ENCODE data around the gene SCN3A.

The SCN3A gene

DNA sequence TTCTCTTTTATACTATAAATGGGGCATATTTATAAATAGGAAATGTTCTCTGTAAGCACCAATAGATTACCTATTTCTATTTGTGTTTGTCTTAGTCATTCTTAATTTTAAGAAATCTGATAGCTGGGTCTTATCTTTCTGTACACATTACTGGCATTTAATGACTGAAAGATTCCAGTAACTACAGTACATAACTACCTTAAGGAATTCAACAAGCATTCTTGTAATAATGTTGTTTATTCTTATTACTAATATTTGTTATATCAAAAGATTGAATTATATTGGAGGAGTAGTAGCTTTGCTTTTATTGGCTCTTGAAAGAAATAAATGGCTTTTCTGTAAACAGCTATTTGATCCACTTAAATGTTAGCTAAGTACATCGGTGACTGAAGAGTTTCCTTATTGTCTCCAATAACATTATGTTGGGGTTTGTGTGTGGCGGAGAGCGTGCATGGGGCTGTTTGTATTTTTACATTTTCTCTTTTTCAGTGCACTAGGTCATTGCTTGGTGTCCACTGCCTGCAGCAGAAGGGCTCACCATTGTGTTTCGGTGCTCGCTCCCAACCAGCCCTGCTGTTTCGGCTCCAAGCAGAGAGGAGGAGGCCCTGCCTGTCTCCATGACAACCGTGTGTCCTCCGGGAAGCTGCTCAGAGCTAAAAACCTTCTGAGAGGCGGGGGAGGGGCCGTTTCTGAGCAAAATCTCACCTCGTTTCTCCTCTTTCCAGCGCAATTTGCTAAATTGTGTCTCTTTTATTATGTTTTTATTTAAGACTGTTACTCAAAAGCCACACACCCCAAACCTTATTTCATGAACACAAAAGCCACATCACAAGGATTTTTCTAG, 136.0 kb downstream of the SCN3A start:
- Mint-ChIP-seq H3K36me3 (ENCODE audit: low read depth) (no peaks in the 10 kb centered on the region), H3K27me3 (peaks cover 17% of the 10 kb centered on the region), H3K4me3 (no peak overlapping the region), H3K4me1 (ENCODE audit: low read depth) (peaks cover 1% of the 10 kb centered on the region), H3K9me3 (no peaks in the 10 kb centered on the region), H3K27ac (no peak overlapping the region)
- DNase-seq: no peak

DNA sequence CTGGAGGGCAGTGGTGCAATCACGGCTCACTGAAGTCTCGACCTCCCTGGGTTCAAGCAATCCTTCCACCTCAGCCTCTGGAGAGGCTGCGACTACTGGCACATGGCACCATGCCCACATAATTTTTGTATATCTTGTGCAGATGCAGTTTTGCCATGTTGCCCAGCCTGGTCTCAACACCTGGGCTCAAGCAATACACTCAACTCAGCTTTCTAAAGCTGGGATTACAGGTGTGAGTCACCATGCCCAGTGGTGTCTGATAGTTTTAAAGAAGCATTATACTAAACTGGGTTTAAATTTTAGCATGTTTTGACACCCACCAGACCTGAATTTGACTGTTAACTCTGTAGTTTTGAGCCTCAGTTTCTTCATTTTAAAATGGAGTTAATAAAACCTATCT, 139.1 kb downstream of the SCN3A start:
- no peak overlapping the region for H3K4me3 Mint-ChIP-seq
- peaks cover 1% of the 10 kb centered on the region for H3K4me1 Mint-ChIP-seq (ENCODE audit: low read depth)
- no peak overlapping the region for H3K27ac Mint-ChIP-seq
- no peak for DNase-seq
- no peaks in the 10 kb centered on the region for H3K9me3 Mint-ChIP-seq
- peaks cover 10% of the 10 kb centered on the region for H3K27me3 Mint-ChIP-seq
- H3K36me3 Mint-ChIP-seq (ENCODE audit: low read depth): no peaks in the 10 kb centered on the region

DNA sequence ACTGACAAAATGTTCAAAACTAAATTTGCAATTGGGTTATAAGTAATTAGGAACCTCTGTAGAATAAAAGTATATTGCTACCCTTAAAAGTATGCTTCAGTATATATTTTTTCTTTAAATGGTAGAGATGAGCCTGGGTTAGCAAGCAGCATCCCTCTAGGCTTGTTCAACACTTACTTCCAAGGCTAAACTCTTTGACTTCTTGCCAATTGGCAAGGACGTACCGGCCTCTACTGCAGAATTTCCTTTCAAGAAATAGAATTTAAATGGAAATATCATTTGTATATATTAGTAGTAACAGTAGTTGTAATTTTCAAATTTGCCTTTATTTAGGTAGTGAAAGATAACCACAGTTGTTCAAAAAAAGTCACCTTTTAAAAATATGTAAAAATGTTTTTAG, 143.4 kb downstream of the SCN3A start:
- H3K4me3 Mint-ChIP-seq: no peak overlapping the region
- no peaks in the 10 kb centered on the region for H3K4me1 Mint-ChIP-seq (ENCODE audit: low read depth)
- DNase-seq: no peak
- H3K9me3 Mint-ChIP-seq: no peaks in the 10 kb centered on the region
- H3K27ac Mint-ChIP-seq: no peak overlapping the region
- no peaks in the 10 kb centered on the region for H3K36me3 Mint-ChIP-seq (ENCODE audit: low read depth)
- H3K27me3 Mint-ChIP-seq: no peaks in the 10 kb centered on the region

DNA sequence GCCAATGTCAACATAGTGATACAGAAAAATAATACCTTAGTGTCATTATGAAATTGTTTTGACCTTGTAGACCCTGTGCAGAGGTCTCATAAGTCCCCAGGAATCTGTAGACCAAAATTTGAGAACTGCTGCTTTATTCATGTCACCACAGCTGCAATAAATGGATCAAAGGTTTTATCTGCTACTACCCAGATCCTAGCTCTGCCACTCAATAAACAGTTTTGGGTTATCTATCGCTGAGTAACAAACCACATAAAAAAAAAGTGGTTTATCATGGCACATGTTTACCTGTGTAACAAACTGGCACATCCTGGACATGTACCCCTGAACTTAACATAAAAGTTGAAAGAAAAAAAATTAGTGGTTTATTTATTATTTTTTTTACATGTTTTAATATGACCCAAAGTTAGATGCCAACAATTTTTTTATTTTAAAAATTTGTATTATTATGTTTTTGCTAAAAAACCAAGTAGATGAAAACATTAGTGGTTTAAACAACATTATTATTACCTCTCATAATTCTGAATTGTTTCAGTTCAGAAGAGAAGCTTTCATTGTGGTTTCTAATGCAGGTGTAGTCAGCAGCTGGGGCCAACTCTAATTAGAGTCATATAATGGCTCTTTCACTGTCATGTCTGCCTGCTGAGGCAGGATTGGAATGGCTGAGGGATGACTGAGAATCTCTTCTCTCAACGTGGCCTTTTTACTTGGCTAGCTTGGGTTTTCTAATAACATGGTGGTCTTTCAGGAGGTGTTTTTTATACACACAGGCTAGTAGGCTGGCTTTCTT, 145.2 kb downstream of the SCN3A start:
- Mint-ChIP-seq H3K4me3 (no peak overlapping the region), H3K27me3 (no peaks in the 10 kb centered on the region), H3K27ac (no peak overlapping the region), H3K36me3 (ENCODE audit: low read depth) (no peaks in the 10 kb centered on the region), H3K9me3 (no peaks in the 10 kb centered on the region), H3K4me1 (ENCODE audit: low read depth) (peaks cover 9% of the 10 kb centered on the region)
- DNase-seq: no peak

DNA sequence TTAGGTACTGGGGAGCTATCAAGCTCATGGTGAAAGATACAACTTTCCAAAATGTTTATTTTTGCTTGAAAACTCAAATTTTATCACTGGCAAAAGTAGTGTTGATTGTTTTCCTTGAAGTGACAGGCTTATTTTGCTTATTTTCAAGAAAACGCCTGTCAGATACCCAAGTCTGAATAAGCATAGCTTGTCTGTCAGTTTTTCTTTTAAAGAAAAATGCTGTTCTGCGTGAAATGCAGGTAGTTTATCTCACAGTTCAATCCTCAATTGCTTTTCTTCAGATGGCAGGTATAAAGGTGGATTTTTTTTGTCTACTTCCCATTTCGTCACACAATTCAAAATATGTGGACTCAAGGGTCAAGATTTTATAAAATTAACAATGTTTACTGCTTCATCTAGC, 145.9 kb downstream of the SCN3A start:
- no peaks in the 10 kb centered on the region for H3K27me3 Mint-ChIP-seq
- peaks cover 9% of the 10 kb centered on the region for H3K4me1 Mint-ChIP-seq (ENCODE audit: low read depth)
- H3K27ac Mint-ChIP-seq: no peak overlapping the region
- DNase-seq: no peak
- H3K9me3 Mint-ChIP-seq: no peaks in the 10 kb centered on the region
- H3K36me3 Mint-ChIP-seq (ENCODE audit: low read depth): no peaks in the 10 kb centered on the region
- no peak overlapping the region for H3K4me3 Mint-ChIP-seq

DNA sequence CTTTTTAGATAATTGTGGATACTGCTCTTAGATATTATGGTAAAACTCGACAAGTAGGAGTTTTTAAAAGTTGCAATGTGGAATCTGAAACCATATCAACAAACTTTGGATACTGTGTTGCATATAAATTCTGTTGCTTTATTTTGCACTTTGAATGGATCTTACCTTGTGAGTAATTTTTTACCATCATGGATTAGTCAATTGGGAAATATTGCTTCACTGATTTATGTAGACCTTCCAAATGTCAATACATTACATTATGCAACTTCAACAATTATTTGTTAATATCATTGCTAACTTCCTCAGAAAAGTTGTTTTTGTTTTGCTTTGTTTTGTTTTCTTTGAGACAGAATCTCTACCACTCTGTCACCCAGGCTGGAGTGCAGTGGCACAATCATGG, 146.5 kb downstream of the SCN3A start:
- Mint-ChIP-seq H3K9me3 (no peaks in the 10 kb centered on the region), H3K36me3 (ENCODE audit: low read depth) (no peaks in the 10 kb centered on the region), H3K27me3 (no peaks in the 10 kb centered on the region), H3K4me1 (ENCODE audit: low read depth) (peaks cover 9% of the 10 kb centered on the region), H3K27ac (no peak overlapping the region), H3K4me3 (no peak overlapping the region)
- no peak for DNase-seq

DNA sequence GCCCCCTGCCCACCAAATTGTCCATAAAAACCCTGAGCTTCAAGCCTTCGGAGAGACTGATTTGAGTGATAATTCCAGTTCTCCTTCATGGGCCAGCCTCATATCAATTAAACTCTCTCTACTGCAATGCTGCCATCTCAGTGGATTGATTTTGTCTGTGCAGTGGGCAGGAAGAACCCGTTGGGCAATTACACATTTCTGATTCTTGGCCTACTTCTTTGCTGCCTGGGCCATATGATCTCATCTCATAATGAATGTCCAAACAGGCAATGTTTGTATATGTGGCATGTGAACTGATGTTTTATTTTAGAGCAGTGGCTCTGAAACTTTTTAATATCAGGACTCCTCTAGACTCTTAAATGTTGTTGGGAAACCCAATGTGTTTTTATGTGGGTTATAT, 147.3 kb downstream of the SCN3A start:
- DNase-seq: no peak
- Mint-ChIP-seq H3K27me3 (no peaks in the 10 kb centered on the region), H3K4me1 (ENCODE audit: low read depth) (peaks cover 9% of the 10 kb centered on the region), H3K9me3 (no peaks in the 10 kb centered on the region), H3K27ac (no peak overlapping the region), H3K36me3 (ENCODE audit: low read depth) (no peaks in the 10 kb centered on the region), H3K4me3 (no peak overlapping the region)

DNA sequence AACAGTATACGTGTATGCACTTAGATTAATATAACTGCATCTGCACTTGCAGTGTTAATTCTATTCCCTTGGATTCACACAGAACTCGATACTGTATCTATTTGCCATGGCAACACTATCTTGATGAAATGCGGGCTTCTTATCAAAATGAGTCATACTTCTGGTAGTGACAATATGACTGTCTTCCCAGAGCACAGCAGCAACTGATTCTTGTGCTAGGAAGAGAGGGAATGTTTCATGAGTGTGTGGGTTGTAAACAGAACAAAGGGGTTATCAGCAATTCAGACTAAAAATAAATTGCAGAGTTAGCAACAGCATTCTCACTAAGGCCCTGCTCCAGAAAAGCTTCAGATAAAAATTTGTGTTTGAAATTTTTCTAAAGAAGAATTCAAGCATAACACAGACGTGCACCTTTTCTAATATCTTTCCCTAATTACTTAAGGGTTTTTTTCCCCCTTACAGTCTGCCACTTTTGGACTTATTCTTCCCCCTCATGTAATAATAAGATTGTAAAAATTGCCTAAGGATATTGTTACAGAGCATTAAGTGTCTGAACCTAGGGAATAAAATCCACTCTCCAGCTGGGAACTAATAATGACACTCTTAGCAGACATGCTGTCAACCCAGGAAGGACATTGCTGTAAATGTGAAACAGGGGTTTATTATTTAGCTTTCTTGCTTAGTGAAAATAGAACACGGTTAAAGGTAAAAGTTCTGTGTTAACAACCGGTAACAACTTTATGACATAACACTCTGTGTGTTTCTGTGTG, 148.6 kb downstream of the SCN3A start:
- DNase-seq: no peak
- Mint-ChIP-seq H3K4me3 (no peak overlapping the region), H3K9me3 (no peaks in the 10 kb centered on the region)

DNA sequence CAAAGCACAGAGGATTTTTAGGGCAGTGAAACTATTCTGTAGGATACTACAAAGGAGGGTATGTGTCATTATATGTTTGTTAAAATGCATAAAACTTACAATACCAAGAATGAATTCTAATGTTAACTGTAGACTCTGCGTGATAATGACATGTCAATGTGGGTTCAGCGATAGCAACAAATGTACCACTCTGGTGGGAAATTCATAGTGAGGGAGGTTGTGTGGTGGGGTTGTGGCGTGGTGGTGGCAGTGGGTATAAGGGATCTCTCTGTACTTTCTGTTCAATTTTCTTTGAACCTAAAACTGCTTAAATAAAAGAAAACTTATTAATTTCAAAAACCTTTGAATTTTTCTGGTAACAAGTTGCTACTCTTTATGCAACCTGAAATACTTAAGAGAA, 149.2 kb downstream of the SCN3A start:
- Mint-ChIP-seq H3K27me3 (no peaks in the 10 kb centered on the region), H3K36me3 (ENCODE audit: low read depth) (no peaks in the 10 kb centered on the region), H3K4me3 (no peak overlapping the region), H3K4me1 (ENCODE audit: low read depth) (peaks cover 9% of the 10 kb centered on the region), H3K9me3 (no peaks in the 10 kb centered on the region), H3K27ac (no peak overlapping the region)
- DNase-seq: no peak

More for the DNA sequence above, 148.6 kb downstream of the SCN3A start:
- Mint-ChIP-seq H3K27me3 (no peaks in the 10 kb centered on the region), H3K36me3 (ENCODE audit: low read depth) (no peaks in the 10 kb centered on the region), H3K27ac (no peak overlapping the region), H3K4me1 (ENCODE audit: low read depth) (peaks cover 9% of the 10 kb centered on the region)

DNA sequence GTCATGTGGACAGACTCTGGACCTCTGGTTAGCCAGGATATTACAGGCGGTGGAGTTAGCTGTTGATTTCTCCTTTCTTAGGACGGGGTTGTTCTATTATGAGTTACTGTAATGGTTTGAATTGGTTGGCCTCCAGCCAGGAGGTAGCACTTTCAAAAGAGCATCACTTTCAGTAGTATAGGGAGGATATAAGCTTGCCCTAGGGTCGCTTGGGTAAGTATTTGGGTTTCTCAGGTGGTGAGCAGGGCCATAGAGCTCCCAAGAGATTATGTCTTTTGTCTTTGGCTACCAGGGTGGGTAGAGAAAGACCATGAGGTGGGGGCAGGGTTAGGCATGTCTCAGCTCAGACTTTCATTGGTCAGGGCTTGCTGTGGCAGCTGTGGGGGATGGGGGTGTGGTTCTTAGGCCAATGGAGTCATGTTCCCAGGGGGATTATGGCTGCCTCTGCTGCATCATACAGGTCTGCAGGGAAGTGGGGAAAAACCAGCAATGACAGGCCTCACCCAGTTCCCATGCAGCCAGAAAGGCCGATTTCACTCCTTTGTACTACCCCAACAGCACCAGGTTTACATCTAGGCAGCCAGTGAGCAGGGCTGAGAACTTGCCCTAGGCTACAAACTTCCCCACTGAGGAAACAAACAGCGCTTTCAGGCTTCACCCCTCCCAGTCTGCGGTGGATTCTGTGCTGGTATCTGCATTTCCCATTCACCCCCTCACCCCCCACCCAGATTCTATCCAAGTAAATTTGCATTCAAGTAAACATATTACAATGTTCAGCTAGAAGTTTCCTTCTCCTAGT, 159.1 kb downstream of the SCN3A start:
- H3K27ac Mint-ChIP-seq: no peak overlapping the region
- no peak for DNase-seq
- peaks cover 9% of the 10 kb centered on the region for H3K27me3 Mint-ChIP-seq
- peaks cover 4% of the 10 kb centered on the region for H3K9me3 Mint-ChIP-seq
- H3K4me3 Mint-ChIP-seq: no peak overlapping the region
- H3K4me1 Mint-ChIP-seq (ENCODE audit: low read depth): no peaks in the 10 kb centered on the region
- no peaks in the 10 kb centered on the region for H3K36me3 Mint-ChIP-seq (ENCODE audit: low read depth)

Measured in activated T-cell treated with anti-CD3 and anti-CD28 coated beads, Interleukin-2, amount 50 U/mL, for 24 hours (primary cell).